Neural progenitor cell (in vitro differentiated cells): ENCODE data around the gene STAT5B. TPM values are rescaled to one million over a fixed set of nuclear protein-coding genes. Genes with fewer than 3 reads are reported as not detected.

ENCODE experiments used
- DNase-seq: peaks from one replicate; pipeline ENCODE4 v3.0.0-alpha.2; 2016; ENCODE audit warnings: low spot score
- H2AFZ ChIP-seq: fragments of 200-600 bp; sonication (generic); replicated peaks from 2 replicates; pipeline ENCODE4 v1.6.1; 2016; ENCODE audit warnings: antibody characterized with exemption
- H3F3A ChIP-seq: fragments of 200-600 bp; sonication (generic); 2 replicates; pipeline ENCODE4 v1.6.1; 2016; ENCODE audit warnings: antibody characterized with exemption, low read depth
- H3K27ac ChIP-seq: fragments of 200-600 bp; sonication (generic); 2 replicates; pipeline ENCODE4 v1.5.1; 2016; ENCODE audit warnings: mild to moderate bottlenecking
- H3K27me3 ChIP-seq: fragments of 200-600 bp; sonication (generic); 2 replicates; pipeline ENCODE4 v1.6.1; 2016; ENCODE audit warnings: mild to moderate bottlenecking, moderate library complexity
- H3K36me3 ChIP-seq: fragments of 200-600 bp; sonication (generic); 2 replicates; pipeline ENCODE4 v1.5.1; 2016
- H3K4me1 ChIP-seq: fragments of 200-600 bp; sonication (generic); 2 replicates; pipeline ENCODE4 v1.6.1; 2016; ENCODE audit warnings: mixed run types
- H3K4me2 ChIP-seq: fragments of 200-600 bp; sonication (generic); 2 replicates; pipeline ENCODE4 v1.6.1; 2016
- H3K4me3 ChIP-seq: fragments of 200-600 bp; sonication (generic); 2 replicates; pipeline ENCODE4 v1.5.1; 2016
- H3K79me2 ChIP-seq: fragments of 200-600 bp; sonication (generic); 2 replicates; pipeline ENCODE4 v1.6.1; 2016; ENCODE audit warnings: low read depth
- H3K9ac ChIP-seq: fragments of 200-600 bp; sonication (generic); 2 replicates; pipeline ENCODE4 v1.6.1; 2016
- H3K9me3 ChIP-seq: fragments of 200-600 bp; sonication (generic); 2 replicates; pipeline ENCODE4 v1.5.1; 2016; ENCODE audit warnings: low read depth
- H4K20me1 ChIP-seq: fragments of 200-600 bp; sonication (generic); 2 replicates; pipeline ENCODE4 v1.6.1; 2016; ENCODE audit warnings: low read depth
- H3K27ac Mint-ChIP-seq: 3 replicates; pipeline ENCODE4 v1.8.0; 2021; ENCODE audit warnings: mixed read lengths
- H3K27me3 Mint-ChIP-seq: 2 replicates; pipeline ENCODE4 v1.8.0; 2022; ENCODE audit warnings: low read depth, mild to moderate bottlenecking, inconsistent platforms, moderate library complexity, mixed read lengths; ENCODE audit not compliant: insufficient read depth
- H3K36me3 Mint-ChIP-seq: 3 replicates; pipeline ENCODE4 v1.8.0; 2021; ENCODE audit warnings: mixed read lengths
- H3K4me1 Mint-ChIP-seq: 3 replicates; pipeline ENCODE4 v1.8.0; 2021; ENCODE audit warnings: mixed read lengths
- H3K4me3 Mint-ChIP-seq: 3 replicates; pipeline ENCODE4 v1.8.0; 2021; ENCODE audit warnings: mild to moderate bottlenecking, moderate library complexity, mixed read lengths
- H3K9me3 Mint-ChIP-seq: 3 replicates; pipeline ENCODE4 v1.8.0; 2020; ENCODE audit warnings: mixed read lengths
- CTCF ChIP-seq: fragments of 200-600 bp; sonication (generic); IDR thresholded peaks from 2 replicates; pipeline ENCODE4 v1.5.1; 2017; ENCODE audit warnings: antibody characterized with exemption, mild to moderate bottlenecking
- EZH2 ChIP-seq: fragments of 200-600 bp; sonication (generic); IDR thresholded peaks from 2 replicates; pipeline ENCODE4 v1.6.1; 2017; ENCODE audit warnings: antibody characterized with exemption, mild to moderate bottlenecking, moderate library complexity
- EZH2phosphoT487 ChIP-seq: fragments of 200-600 bp; sonication (generic); IDR thresholded peaks from 2 replicates; pipeline ENCODE4 v1.6.1; 2017; ENCODE audit warnings: antibody characterized with exemption
- total RNA-seq: library from RNA; depleted of rRNA; stranded (reverse); fragments of >200 nt; gene quantifications from 2 replicates; pipeline ENCODE4 v1.2.3, GENCODE V29; 2015; ENCODE audit warnings: low replicate concordance

Gene STAT5B
- total RNA-seq, 1 donor from 2014 or later = 96.4 TPM

- Mint-ChIP-seq H3K27ac (no peak overlapping the region), H3K4me3 (no peak overlapping the region), H3K4me1 (no peaks in the 10 kb centered on the region), H3K27me3 (peaks cover 18% of the 10 kb centered on the region), H3K36me3 (no peaks in the 10 kb centered on the region), H3K9me3 (no peaks in the 10 kb centered on the region)
- Histone ChIP-seq H3F3A (no peaks in the 10 kb centered on the region), H3K9me3 (no peaks in the 10 kb centered on the region), H4K20me1 (no peaks in the 10 kb centered on the region), H3K4me1 (no peaks in the 10 kb centered on the region), H2AFZ (no peak overlapping the region), H3K4me3 (no peak overlapping the region), H3K36me3 (no peaks in the 10 kb centered on the region), H3K27ac (no peak overlapping the region), H3K27me3 (no peaks in the 10 kb centered on the region), H3K79me2 (no peaks in the 10 kb centered on the region), H3K4me2 (no peak overlapping the region), H3K9ac (no peak overlapping the region)
- peak; percentile 31 for DNase-seq
- no peak for TF ChIP-seq CTCF
- TF ChIP-seq EZH2 = no peak
- no peak for TF ChIP-seq EZH2phosphoT487
Measured at GRCh38 chr17:42171831-42172230, 104.4 kb downstream of the STAT5B start.

GRCh38 chr17:42169351-42169750, 106.8 kb downstream of the STAT5B start:
- no peak overlapping the region for H2AFZ ChIP-seq
- TF ChIP-seq EZH2phosphoT487 (no peak), EZH2 (no peak), CTCF (no peak)
- no peak overlapping the region for H3K4me3 ChIP-seq
- no peaks in the 10 kb centered on the region for H3K4me1 ChIP-seq
- no peak overlapping the region for H3K27ac Mint-ChIP-seq
- no peaks in the 10 kb centered on the region for H3K36me3 Mint-ChIP-seq
- H3K4me3 Mint-ChIP-seq = no peak overlapping the region
- no peak for DNase-seq
- H3K27me3 ChIP-seq = no peaks in the 10 kb centered on the region
- H4K20me1 ChIP-seq = no peaks in the 10 kb centered on the region
- no peak overlapping the region for H3K9ac ChIP-seq
- no peak overlapping the region for H3K4me2 ChIP-seq
- H3K4me1 Mint-ChIP-seq = no peaks in the 10 kb centered on the region
- H3F3A ChIP-seq = no peaks in the 10 kb centered on the region
- H3K36me3 ChIP-seq = no peaks in the 10 kb centered on the region
- H3K9me3 ChIP-seq = no peaks in the 10 kb centered on the region
- H3K27me3 Mint-ChIP-seq = peaks cover 18% of the 10 kb centered on the region
- H3K9me3 Mint-ChIP-seq = no peaks in the 10 kb centered on the region
- no peaks in the 10 kb centered on the region for H3K79me2 ChIP-seq
- no peak overlapping the region for H3K27ac ChIP-seq

- Mint-ChIP-seq H3K27ac (no peak overlapping the region), H3K27me3 (peaks cover 13% of the 10 kb centered on the region), H3K4me1 (no peaks in the 10 kb centered on the region), H3K36me3 (no peaks in the 10 kb centered on the region), H3K9me3 (no peaks in the 10 kb centered on the region), H3K4me3 (no peak overlapping the region)
- no peak for TF ChIP-seq EZH2phosphoT487
- TF ChIP-seq CTCF = no peak
- TF ChIP-seq EZH2 = no peak
- Histone ChIP-seq H3K36me3 (no peaks in the 10 kb centered on the region), H3K4me1 (no peaks in the 10 kb centered on the region), H4K20me1 (no peaks in the 10 kb centered on the region), H3F3A (no peaks in the 10 kb centered on the region), H3K9ac (no peak overlapping the region), H3K4me3 (no peak overlapping the region), H2AFZ (no peak overlapping the region), H3K27me3 (no peaks in the 10 kb centered on the region), H3K27ac (no peak overlapping the region), H3K79me2 (no peaks in the 10 kb centered on the region), H3K9me3 (no peaks in the 10 kb centered on the region), H3K4me2 (no peak overlapping the region)
- DNase-seq = no peak
Measured at GRCh38 chr17:42167807-42168206, 108.4 kb downstream of the STAT5B start.
